NCI-H1417 treated with DMSO at 0.1 percent for 48 hours (cell line): ENCODE data around the gene NKX2-4.
"Not testable (repeated sequence)": the region's sequence is repeated elsewhere in the genome, so short reads cannot be mapped to it uniquely, and the experiment has no call there.

Experiments used
- DNase-seq: peaks from one replicate; lab custom pipeline; 2025; lab: John Stamatoyannopoulos, UW

Gene NKX2-4

GRCh38 chr20:21397341-21398108, at the start of gene NKX2-4:
NKX2-4 (minus strand) TSS chr20:21397526; CDS start chr20:21397399, 127 bp downstream.
- no peak for DNase-seq

GRCh38 chr20:21437816-21438215, 40.5 kb upstream of the NKX2-4 start:
- DNase-seq: no peak

GRCh38 chr20:21437248-21437647, 39.9 kb upstream of the NKX2-4 start:
- DNase-seq: no peak

- DNase-seq: no peak
Measured at GRCh38 chr20:21436205-21436604, 38.9 kb upstream of the NKX2-4 start.

- no peak for DNase-seq
Measured at GRCh38 chr20:21435576-21435975, 38.2 kb upstream of the NKX2-4 start.

- no peak for DNase-seq
Measured at GRCh38 chr20:21433329-21433890, 36.1 kb upstream of the NKX2-4 start.

GRCh38 chr20:21432911-21433310, 35.6 kb upstream of the NKX2-4 start:
- DNase-seq: no peak

- DNase-seq: no peak
Measured at GRCh38 chr20:21430020-21430419, 32.7 kb upstream of the NKX2-4 start.

GRCh38 chr20:21424846-21425245, 27.5 kb upstream of the NKX2-4 start:
- DNase-seq: no peak

GRCh38 chr20:21423712-21424111, 26.4 kb upstream of the NKX2-4 start:
- DNase-seq: not testable (repeated sequence)

- DNase-seq: no peak
Measured at GRCh38 chr20:21421601-21422236, 24.4 kb upstream of the NKX2-4 start.

- DNase-seq: not testable (repeated sequence)
Measured at GRCh38 chr20:21419147-21419546, 21.8 kb upstream of the NKX2-4 start.

- not testable (repeated sequence) for DNase-seq
Measured at GRCh38 chr20:21413996-21414395, 16.7 kb upstream of the NKX2-4 start.

GRCh38 chr20:21411725-21412124, 14.4 kb upstream of the NKX2-4 start:
- no peak for DNase-seq

GRCh38 chr20:21399005-21399475, 1.7 kb upstream of the NKX2-4 start:
- no peak for DNase-seq

GRCh38 chr20:21398109-21399004, 1.0 kb upstream of the NKX2-4 start:
- DNase-seq: no peak

GRCh38 chr20:21396599-21397340, 556 bp downstream of the NKX2-4 start:
- no peak for DNase-seq

GRCh38 chr20:21395666-21396598, 1.4 kb downstream of the NKX2-4 start:
- no peak for DNase-seq

- DNase-seq: no peak
Measured at GRCh38 chr20:21395051-21395665, 2.2 kb downstream of the NKX2-4 start.

- DNase-seq: no peak
Measured at GRCh38 chr20:21394551-21394950, 2.8 kb downstream of the NKX2-4 start.
